C4-2B (cell line): Measurements from ENCODE around the gene ITGBL1.

ENCODE experiments used
- H3K27ac ChIP-seq: fragments of 450-650 bp; 2 replicates; pipeline ENCODE4 v1.5.1; 2017
- CTCF ChIP-seq: fragments of 450-650 bp; conservative IDR thresholded peaks from 2 replicates; pipeline ENCODE4 v1.5.1; 2017; ENCODE audit warnings: mild to moderate bottlenecking
- ZFX ChIP-seq: fragments of 450-650 bp; IDR thresholded peaks from 2 replicates; pipeline ENCODE4 v1.6.1; 2017

Gene ITGBL1

GRCh38 chr13:101544979-101545378 is 92.5 kb downstream of the ITGBL1 start:
- TF ChIP-seq ZFX: no peak
- no peak for TF ChIP-seq CTCF
- no peak overlapping the region for H3K27ac ChIP-seq

GRCh38 chr13:101545521-101545920 is 93.0 kb downstream of the ITGBL1 start:
- H3K27ac ChIP-seq: no peak overlapping the region
- TF ChIP-seq CTCF: no peak

- no peak overlapping the region for H3K27ac ChIP-seq
- TF ChIP-seq CTCF (no peak), ZFX (no peak)
Observed at GRCh38 chr13:101552286-101552685, 99.8 kb downstream of the ITGBL1 start.

- no peak overlapping the region for H3K27ac ChIP-seq
- no peak for TF ChIP-seq CTCF
- TF ChIP-seq ZFX: no peak
Observed at GRCh38 chr13:101552786-101553185, 100.3 kb downstream of the ITGBL1 start.

GRCh38 chr13:101554420-101555125 is 102.1 kb downstream of the ITGBL1 start:
- no peak overlapping the region for H3K27ac ChIP-seq
- TF ChIP-seq ZFX: no peak
- no peak for TF ChIP-seq CTCF

GRCh38 chr13:101555610-101556009 is 103.1 kb downstream of the ITGBL1 start:
- H3K27ac ChIP-seq: no peak overlapping the region
- TF ChIP-seq ZFX (no peak), CTCF (no peak)

- TF ChIP-seq CTCF (no peak), ZFX (no peak)
- no peak overlapping the region for H3K27ac ChIP-seq
Observed at GRCh38 chr13:101556676-101557123, 104.2 kb downstream of the ITGBL1 start.
